ENCODE measurements around the gene CXCL17.

GRCh38 chr19:42440357-42441048, 2.2 kb downstream of the CXCL17 start:
- TF ChIP-seq CTCF (IDR thresholded peaks at IDR 0.05; ENCODE audit: low read depth, low read length, poor library complexity, severe bottlenecking) (peak; percentile 97), EZH2phosphoT487 (IDR thresholded peaks at IDR 0.05; ENCODE audit: borderline replicate concordance, low read length) (no peak)

Measured in DOHH2 (cell line).